ENCODE data around the gene PTPN14. TPM values are rescaled to one million over a fixed set of nuclear protein-coding genes. Genes with fewer than 3 reads are reported as not detected.
"Not testable (repeated sequence)": the region's sequence is repeated elsewhere in the genome, so short reads cannot be mapped to it uniquely, and the experiment has no call there.

PTPN14 gene
- polyA plus RNA-seq, 1 donor from 2014 or later: 0.08 TPM

- H3K4me1 Mint-ChIP-seq: no peaks in the 10 kb centered on the region
- H3K4me3 Mint-ChIP-seq: no peak overlapping the region
- no peak overlapping the region for H3K27ac Mint-ChIP-seq
- H3K27me3 Mint-ChIP-seq: peaks cover 4% of the 10 kb centered on the region
- H3K9me3 Mint-ChIP-seq: no peaks in the 10 kb centered on the region
- no peaks in the 10 kb centered on the region for H3K36me3 Mint-ChIP-seq
Observed at GRCh38 chr1:214538496-214538895, 12.9 kb downstream of the PTPN14 start.

- peaks cover 4% of the 10 kb centered on the region for H3K27me3 Mint-ChIP-seq
- no peaks in the 10 kb centered on the region for H3K9me3 Mint-ChIP-seq
- H3K4me1 Mint-ChIP-seq: no peaks in the 10 kb centered on the region
- H3K27ac Mint-ChIP-seq: no peak overlapping the region
- no peak overlapping the region for H3K4me3 Mint-ChIP-seq
- no peaks in the 10 kb centered on the region for H3K36me3 Mint-ChIP-seq
Observed at GRCh38 chr1:214537872-214538473, 13.4 kb downstream of the PTPN14 start.

DNA sequence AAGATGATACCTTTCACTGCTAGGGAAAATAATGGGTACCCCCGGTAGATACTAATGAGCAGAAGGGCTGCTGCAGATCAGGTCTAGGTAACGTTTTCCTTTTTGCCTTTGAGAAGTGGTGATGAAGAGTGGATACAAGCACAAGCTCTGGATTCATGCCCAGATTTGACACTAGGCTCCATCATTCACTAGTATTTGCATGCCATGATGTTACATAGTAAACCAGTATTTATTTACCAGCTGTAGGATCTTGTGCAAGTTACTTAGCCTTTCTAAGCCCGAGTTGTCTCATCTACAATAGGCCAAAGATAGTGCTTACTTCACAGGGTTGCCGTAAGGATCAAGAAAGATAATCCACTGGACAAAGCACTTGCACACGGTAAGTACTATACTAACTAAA is 14.2 kb downstream of the PTPN14 start:
- Mint-ChIP-seq H3K9me3 (no peaks in the 10 kb centered on the region), H3K27ac (no peak overlapping the region), H3K4me1 (no peaks in the 10 kb centered on the region), H3K27me3 (peaks cover 2% of the 10 kb centered on the region), H3K4me3 (no peak overlapping the region), H3K36me3 (no peaks in the 10 kb centered on the region)

DNA sequence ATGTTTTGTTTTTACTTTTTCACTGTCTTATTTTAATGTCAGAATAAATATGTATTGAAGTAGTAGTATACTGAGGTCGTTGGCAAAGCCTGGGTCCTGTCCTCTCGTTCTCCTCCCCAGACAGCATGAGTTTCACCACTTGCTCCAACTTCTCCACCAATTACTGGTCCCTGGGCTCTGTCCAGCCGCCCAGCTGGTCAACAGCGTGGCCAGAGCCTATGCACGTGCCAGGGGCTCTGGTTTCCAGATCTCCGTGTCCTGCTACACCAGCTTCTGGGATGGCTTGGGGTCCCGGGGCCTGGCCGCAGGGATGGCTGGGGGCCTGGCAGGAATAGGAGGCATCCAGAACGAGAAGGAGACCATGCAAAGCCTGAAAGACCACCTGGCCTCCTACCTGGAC is 19.3 kb downstream of the PTPN14 start:
- Mint-ChIP-seq H3K27ac (no peak overlapping the region), H3K27me3 (no peaks in the 10 kb centered on the region), H3K36me3 (no peaks in the 10 kb centered on the region), H3K4me1 (no peaks in the 10 kb centered on the region), H3K4me3 (no peak overlapping the region), H3K9me3 (no peaks in the 10 kb centered on the region)

- H3K4me3 Mint-ChIP-seq: peak overlapping the region in 1 of 4 donors; percentile 69
Observed at GRCh38 chr1:214525535-214526019, 25.8 kb downstream of the PTPN14 start.

DNA sequence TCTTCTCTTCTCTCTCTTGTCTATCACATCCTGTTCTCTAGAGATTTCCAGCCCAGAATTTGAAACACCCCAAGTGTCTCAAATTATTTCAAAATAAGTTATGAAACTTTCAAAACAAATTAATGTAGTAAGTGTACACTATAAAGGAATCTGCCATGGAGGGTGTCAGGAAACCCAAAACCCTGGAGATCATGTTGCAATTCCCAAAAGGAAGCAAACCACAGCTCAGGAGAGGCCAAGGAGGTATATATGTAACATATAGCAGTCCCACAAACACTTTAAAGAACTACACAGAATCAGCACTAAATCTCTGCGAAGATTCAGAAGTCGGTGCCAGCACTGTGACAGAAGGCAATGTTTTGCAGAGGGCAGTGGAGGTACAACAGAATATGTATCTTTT is 26.6 kb downstream of the PTPN14 start:
- peaks cover 0 to 2% (median 0%) of the 10 kb centered on the region in 3 donors for H3K9me3 Mint-ChIP-seq
- peaks cover 11 to 12% (median 12%) of the 10 kb centered on the region in 3 donors for H3K4me1 Mint-ChIP-seq
- no peak overlapping the region for H3K27ac Mint-ChIP-seq
- H3K27me3 Mint-ChIP-seq: peaks cover 8% of the 10 kb centered on the region
- no peaks in the 10 kb centered on the region for H3K36me3 Mint-ChIP-seq
- H3K4me3 Mint-ChIP-seq: peak overlapping the region in 1 of 4 donors; percentile 69

More at GRCh38 chr1:214525535-214526019, 25.8 kb downstream of the PTPN14 start:
- Mint-ChIP-seq H3K4me1 (peaks cover 11 to 12% (median 12%) of the 10 kb centered on the region in 3 donors), H3K9me3 (peaks cover 0 to 2% (median 0%) of the 10 kb centered on the region in 3 donors), H3K27me3 (peaks cover 8% of the 10 kb centered on the region), H3K27ac (no peak overlapping the region), H3K36me3 (no peaks in the 10 kb centered on the region)

DNA sequence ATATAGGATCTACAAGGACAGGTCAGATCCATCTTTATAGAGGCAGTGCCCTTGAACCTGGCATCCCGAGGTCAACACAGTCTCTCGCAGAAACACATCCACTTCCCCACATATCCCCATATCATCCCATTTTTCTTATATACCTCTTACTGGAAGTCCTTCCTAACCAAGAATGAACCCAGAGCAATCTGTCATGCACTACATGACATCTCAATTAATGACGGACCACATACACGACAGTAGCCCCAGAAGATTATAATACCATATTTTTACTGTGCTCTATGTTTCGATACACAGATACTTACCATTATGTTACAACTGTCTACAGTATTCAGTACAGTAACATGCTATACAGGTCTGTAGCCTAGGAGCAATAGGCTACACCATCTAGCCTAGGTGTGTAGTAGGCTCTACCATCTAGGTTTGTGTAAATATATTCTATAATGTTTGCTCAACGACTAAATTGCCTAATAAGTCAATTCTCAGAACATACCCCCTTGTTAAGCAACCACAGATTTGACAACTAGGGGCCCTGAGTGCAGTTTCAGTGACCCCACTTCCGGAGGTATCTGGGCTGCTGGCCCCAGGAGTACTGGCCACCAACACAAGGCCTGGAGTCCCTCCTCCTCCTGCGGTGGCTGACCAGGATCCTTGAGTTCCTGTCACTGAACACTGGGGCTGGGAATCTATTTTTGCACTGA is 28.1 kb downstream of the PTPN14 start:
- H3K36me3 Mint-ChIP-seq: no peaks in the 10 kb centered on the region
- H3K27me3 Mint-ChIP-seq: peaks cover 8% of the 10 kb centered on the region
- H3K9me3 Mint-ChIP-seq: peaks cover 0 to 2% (median 0%) of the 10 kb centered on the region in 3 donors
- no peak overlapping the region for H3K27ac Mint-ChIP-seq
- H3K4me3 Mint-ChIP-seq: no peak overlapping the region
- peaks cover 11 to 12% (median 12%) of the 10 kb centered on the region in 3 donors for H3K4me1 Mint-ChIP-seq

- H3K4me3 Mint-ChIP-seq, H3K27ac Mint-ChIP-seq, H3K36me3 Mint-ChIP-seq, H3K9me3 Mint-ChIP-seq: not testable (repeated sequence)
- H3K4me1 Mint-ChIP-seq: peaks cover 11 to 12% (median 12%) of the 10 kb centered on the region in 3 donors
- H3K27me3 Mint-ChIP-seq: peaks cover 11% of the 10 kb centered on the region
Observed at GRCh38 chr1:214521458-214521857, 29.9 kb downstream of the PTPN14 start.

DNA sequence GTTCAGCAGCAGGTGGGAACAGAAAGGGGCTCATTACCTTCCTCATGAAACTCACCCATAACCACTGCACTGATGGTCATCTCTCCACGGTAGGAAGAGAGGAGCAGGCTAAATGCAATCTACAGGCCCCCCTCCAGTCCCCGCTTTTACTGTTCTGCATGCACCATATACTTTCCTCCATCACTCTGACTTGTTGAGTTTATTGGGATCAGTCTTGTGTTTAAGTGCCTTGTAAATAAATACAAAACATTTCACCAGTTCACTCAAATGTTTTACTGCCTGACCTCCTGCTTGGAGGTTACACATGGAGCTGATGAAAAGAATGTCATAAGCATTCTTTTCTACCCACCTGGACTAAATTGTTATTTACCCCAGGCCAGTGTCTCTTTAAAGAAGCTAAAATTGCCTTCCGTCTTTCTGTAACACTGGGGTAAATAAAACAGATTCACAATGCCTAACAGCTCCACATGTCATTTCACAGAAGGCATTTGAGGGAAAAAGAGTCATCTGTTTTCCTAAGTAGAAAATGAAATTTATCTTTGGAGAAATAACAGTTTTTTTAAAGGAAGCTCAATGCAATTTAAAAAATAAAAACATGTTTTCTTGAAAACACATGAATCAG is 30.7 kb downstream of the PTPN14 start:
- H3K27me3 Mint-ChIP-seq: peaks cover 11% of the 10 kb centered on the region
- H3K4me1 Mint-ChIP-seq: peaks cover 11 to 12% (median 11%) of the 10 kb centered on the region in 3 donors
- H3K36me3 Mint-ChIP-seq: no peaks in the 10 kb centered on the region
- H3K27ac Mint-ChIP-seq: no peak overlapping the region
- H3K4me3 Mint-ChIP-seq: no peak overlapping the region
- H3K9me3 Mint-ChIP-seq: peaks cover 0 to 2% (median 0%) of the 10 kb centered on the region in 3 donors

DNA sequence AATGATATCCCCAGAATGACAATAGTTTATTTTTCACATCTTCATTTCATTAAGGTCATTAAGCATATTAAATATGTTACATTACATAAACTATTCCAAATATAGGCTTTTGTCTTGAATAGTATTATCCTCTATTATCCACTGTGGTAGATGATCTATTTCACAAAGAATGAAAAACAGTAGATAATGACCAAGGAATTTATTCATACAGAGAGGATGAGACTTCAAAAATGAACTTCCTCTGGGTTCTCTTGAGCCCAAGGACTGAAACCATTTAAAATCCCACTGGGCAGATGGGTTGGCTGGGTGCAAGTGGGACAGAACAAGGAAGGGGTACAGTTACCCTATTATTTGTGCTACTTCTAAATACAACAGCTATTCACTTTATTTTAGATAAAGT is 33.0 kb downstream of the PTPN14 start:
- Mint-ChIP-seq H3K27me3 (peaks cover 7% of the 10 kb centered on the region), H3K27ac (no peak overlapping the region), H3K4me3 (no peak overlapping the region)

GRCh38 chr1:214516434-214517326 is 34.7 kb downstream of the PTPN14 start:
- Mint-ChIP-seq H3K9me3 (no peaks in the 10 kb centered on the region), H3K36me3 (no peaks in the 10 kb centered on the region), H3K4me1 (no peaks in the 10 kb centered on the region), H3K27ac (no peak overlapping the region), H3K27me3 (peaks cover 7% of the 10 kb centered on the region), H3K4me3 (no peak overlapping the region)

More for the DNA sequence above, 33.0 kb downstream of the PTPN14 start:
- no peaks in the 10 kb centered on the region for H3K9me3 Mint-ChIP-seq
- H3K4me1 Mint-ChIP-seq: no peaks in the 10 kb centered on the region
- H3K36me3 Mint-ChIP-seq: no peaks in the 10 kb centered on the region

- Mint-ChIP-seq H3K4me3 (no peak overlapping the region), H3K27ac (no peak overlapping the region), H3K9me3 (no peaks in the 10 kb centered on the region), H3K4me1 (no peaks in the 10 kb centered on the region), H3K36me3 (no peaks in the 10 kb centered on the region), H3K27me3 (peaks cover 7% of the 10 kb centered on the region)
Observed at GRCh38 chr1:214515544-214516433, 35.6 kb downstream of the PTPN14 start.

DNA sequence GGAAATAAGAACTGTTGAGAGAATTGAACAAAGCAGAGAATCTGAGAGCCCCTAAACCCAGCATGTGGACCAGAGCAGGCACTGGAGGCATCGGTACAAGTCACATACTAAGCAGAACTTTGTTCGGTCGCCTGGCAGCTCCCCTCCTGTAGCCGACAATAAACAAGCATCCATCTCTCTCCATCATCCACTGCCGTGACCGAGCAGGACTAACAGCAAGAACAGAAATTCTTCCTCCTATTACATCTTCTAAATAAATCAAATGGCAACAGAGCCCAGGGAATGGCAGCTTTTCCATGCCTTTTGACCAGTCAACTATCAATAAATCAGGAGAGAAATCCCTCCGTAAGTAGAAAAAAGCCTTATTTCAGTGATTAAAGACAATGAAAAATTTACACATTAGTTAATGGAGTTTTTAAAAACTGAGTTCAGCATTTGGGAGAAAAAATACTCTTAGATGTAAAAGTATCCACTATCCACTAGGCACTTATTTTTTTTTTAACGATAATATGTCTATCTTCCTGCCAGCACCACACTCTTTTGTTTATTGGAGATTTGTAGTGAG is 36.5 kb downstream of the PTPN14 start:
- peaks cover 1% of the 10 kb centered on the region for H3K36me3 Mint-ChIP-seq
- no peak overlapping the region for H3K27ac Mint-ChIP-seq
- no peaks in the 10 kb centered on the region for H3K4me1 Mint-ChIP-seq
- no peak overlapping the region for H3K4me3 Mint-ChIP-seq
- peaks cover 0 to 2% (median 2%) of the 10 kb centered on the region in 3 donors for H3K9me3 Mint-ChIP-seq
- H3K27me3 Mint-ChIP-seq: peaks cover 9% of the 10 kb centered on the region

All from IgD-negative memory B cell (primary cell).